ENCODE measurements around the gene CCR5. TPM values are rescaled to one million over a fixed set of nuclear protein-coding genes. Genes with fewer than 3 reads are reported as not detected.
A peak's percentile ranks its signal among the peaks of the same experiment; 100 is the strongest.

Gene CCR5
- total and polyA plus RNA-seq, 9 of the 15 experiments (the other 6 are each of a cell fraction or from before 2014, with no cell fraction given): not detected

GRCh38 chr3:46406788-46407611, 36.3 kb downstream of the CCR5 start, which contains the start of the genes CCR5AS and CCRL2 (continued):
- TF ChIP-seq CLOCK (CRISPR knock-in tag; IDR thresholded peaks at IDR 0.05; ENCODE audit: borderline replicate concordance) (peak; percentile 49; the same call in 1 of the 2 replicates), SREBF1 (IDR thresholded peaks at IDR 0.05; ENCODE audit: borderline replicate concordance, low read depth, low read length) (no peak), NEUROD1 (IDR thresholded peaks at IDR 0.05; ENCODE audit: borderline replicate concordance, low read depth, low read length, partially characterized antibody) (peak; percentile 84), ZNF584 (CRISPR knock-in tag; IDR thresholded peaks at IDR 0.05; ENCODE audit: low read depth) (peak; percentile 95), ZNF707 (CRISPR knock-in tag; conservative IDR thresholded peaks at IDR 0.05) (0 out of 2 replicates have a peak, but pooled peaks have one; percentile 36), ZNF121 (CRISPR knock-in tag; conservative IDR thresholded peaks at IDR 0.05) (no peak), RNF2 (IDR thresholded peaks at IDR 0.05) (peak; percentile 92), MTA3 (IDR thresholded peaks at IDR 0.05; ENCODE audit: borderline replicate concordance) (peak; percentile 96), TAL1 (IDR thresholded peaks at IDR 0.05) (peak; percentile 95), ZBTB40 (IDR thresholded peaks at IDR 0.05) (peak; percentile 83), ZBTB40 (CRISPR knock-in tag; IDR thresholded peaks at IDR 0.05) (no peak), GTF2A2 (tag; IDR thresholded peaks at IDR 0.05) (peak; percentile 77; the same call in 1 of the 2 replicates), ZBTB8A (IDR thresholded peaks at IDR 0.05; ENCODE audit: partially characterized antibody) (no peak), ELK1 (CRISPR knock-in tag; IDR thresholded peaks at IDR 0.05) (no peak), HMG20B (CRISPR knock-in tag; IDR thresholded peaks at IDR 0.05) (no peak)

Measured in K562 (cell line).